A673 (cell line): ENCODE measurements around the gene FGF22. TPM values are rescaled to one million over a fixed set of nuclear protein-coding genes. Genes with fewer than 3 reads are reported as not detected.
A peak's percentile ranks its signal among the peaks of the same experiment; 100 is the strongest.
"Not testable (repeated sequence)": the region's sequence is repeated elsewhere in the genome, so short reads cannot be mapped to it uniquely, and the experiment has no call there.

Experiments used
- BruUV-seq: library from RNA; stranded (reverse); fragments of 400-500 nt; replicated peaks from 2 replicates; lab custom pipeline; 2021; lab: Mats Ljungman, UMichigan
- CTCF ChIA-PET: fragments of 300-600 bp; sonication (Branson Sonifier 250); formaldehyde crosslinking; loops from one replicate; lab custom pipeline; 2022; ENCODE audit warnings: antibody characterized with exemption; lab: Charles Lee
- POLR2A ChIA-PET: fragments of 300-600 bp; sonication (Branson Sonifier 250); formaldehyde crosslinking; loops from one replicate; lab custom pipeline; 2022; ENCODE audit warnings: antibody characterized with exemption; ENCODE audit not compliant: low non-redundant PET; lab: Charles Lee
- DNase-seq: peaks from one replicate; pipeline ENCODE4 v3.0.0-alpha.2; 2015; ENCODE audit warnings: low spot score
- H3K27ac ChIP-seq: fragments of 200-600 bp; sonication (generic); 2 replicates; pipeline ENCODE4 v1.5.1; 2016; ENCODE audit warnings: mixed run types, low read depth, mild to moderate bottlenecking, mixed read lengths, antibody characterized with exemption, low read length; ENCODE audit not compliant: poor library complexity, severe bottlenecking
- H3K27me3 ChIP-seq: fragments of 200-600 bp; sonication (generic); replicated peaks from 2 replicates; pipeline ENCODE4 v1.6.1; 2017; ENCODE audit warnings: mixed run types, low read depth, mild to moderate bottlenecking, mixed read lengths, antibody characterized with exemption, low read length; ENCODE audit not compliant: insufficient read depth, poor library complexity
- H3K36me3 ChIP-seq: fragments of 200-600 bp; sonication (generic); 2 replicates; pipeline ENCODE4 v1.6.1; 2016; ENCODE audit warnings: mixed run types, mild to moderate bottlenecking, mixed read lengths, antibody characterized with exemption, low read length; ENCODE audit not compliant: insufficient read depth, poor library complexity, severe bottlenecking
- H3K4me1 ChIP-seq: fragments of 200-600 bp; sonication (generic); 2 replicates; pipeline ENCODE4 v1.6.1; 2017; ENCODE audit warnings: mixed run types, mild to moderate bottlenecking, mixed read lengths, antibody characterized with exemption, low read length; ENCODE audit not compliant: insufficient read depth, poor library complexity, severe bottlenecking
- H3K4me3 ChIP-seq: fragments of 200-600 bp; sonication (generic); 2 replicates; pipeline ENCODE4 v1.5.1; 2016; ENCODE audit warnings: low read depth, mixed run types, mild to moderate bottlenecking, mixed read lengths, low read length; ENCODE audit not compliant: poor library complexity, severe bottlenecking
- H3K9me3 ChIP-seq: fragments of 200-600 bp; sonication (generic); 2 replicates; pipeline ENCODE4 v1.6.1; 2016; ENCODE audit warnings: mixed run types, low read depth, mild to moderate bottlenecking, mixed read lengths, antibody characterized with exemption, low read length; ENCODE audit not compliant: poor library complexity, severe bottlenecking
- CTCF ChIP-seq: fragments of 300-800, 200-600 bp; sonication (generic); conservative IDR thresholded peaks from 2 replicates; pipeline ENCODE4 v1.5.1; 2017; ENCODE audit warnings: low read depth, mild to moderate bottlenecking, antibody characterized with exemption, low read length, moderate library complexity, mixed read lengths
- EZH2 ChIP-seq: fragments of 200-600 bp; sonication (generic); IDR thresholded peaks from 2 replicates; pipeline ENCODE4 v1.6.1; 2017; ENCODE audit warnings: borderline replicate concordance, low read depth, mild to moderate bottlenecking, mixed read lengths, antibody characterized with exemption, low read length; ENCODE audit not compliant: poor library complexity, severe bottlenecking
- intact Hi-C: fragments of 100-400 bp; cut with micrococcal nuclease; formaldehyde crosslinking; loops from one replicate; pipeline ENCODE4 v1.10.0; 2022; ENCODE audit not compliant: unreplicated experiment
- total RNA-seq: library from RNA; stranded (reverse); gene quantifications from 2 replicates; pipeline ENCODE4 v1.2.3, GENCODE V29; 2021

FGF22 gene
- total RNA-seq, 1 experiment from 2014 or later, result 0.19 TPM

- Histone ChIP-seq H3K36me3 (peaks cover 48% of the 10 kb centered on the region), H3K27ac (peak overlapping the region; percentile 23), H3K9me3 (no peaks in the 10 kb centered on the region), H3K4me1 (no peaks in the 10 kb centered on the region), H3K4me3 (no peak overlapping the region), H3K27me3 (no peaks in the 10 kb centered on the region)
- peak; percentile 59 for DNase-seq
- TF ChIP-seq CTCF (no peak), EZH2 (no peak)
- intact Hi-C loops, result no loop called here
- no TSS peak for BruUV-seq
- ChIA-PET POLR2A (no interaction called here), CTCF (interaction anchor here (0.6 kb wide), 1 partner anchor 12 kb away, joined by 3 read pairs; no protein-coding TSS in a partner anchor)
These were observed 15.7 kb upstream of the FGF22 start for GRCh38 chr19:623974-624373.

GRCh38 chr19:624433-625109, 15.1 kb upstream of the FGF22 start:
- H3K27ac ChIP-seq, result peak overlapping the region; percentile 23
- no peak for TF ChIP-seq EZH2
- TF ChIP-seq CTCF, result no peak
- H3K4me1 ChIP-seq, result no peaks in the 10 kb centered on the region
- intact Hi-C loops, result loop anchor here (5.0 kb wide), 1 partner anchor 37 kb away; the partner anchor contains the start of gene HCN2
- H3K27me3 ChIP-seq, result no peaks in the 10 kb centered on the region
- no peak overlapping the region for H3K4me3 ChIP-seq
- BruUV-seq, result no TSS peak
- ChIA-PET CTCF (no interaction called here), POLR2A (no interaction called here)
- DNase-seq, result no peak
- no peaks in the 10 kb centered on the region for H3K9me3 ChIP-seq
- peaks cover 44% of the 10 kb centered on the region for H3K36me3 ChIP-seq

- no peaks in the 10 kb centered on the region for H3K4me1 ChIP-seq
- no TSS peak for BruUV-seq
- TF ChIP-seq EZH2, result no peak
- TF ChIP-seq CTCF, result no peak
- H3K27me3 ChIP-seq, result no peaks in the 10 kb centered on the region
- H3K9me3 ChIP-seq, result no peaks in the 10 kb centered on the region
- peaks cover 38% of the 10 kb centered on the region for H3K36me3 ChIP-seq
- DNase-seq, result no peak
- POLR2A ChIA-PET, result no interaction called here
- intact Hi-C loops, result loop anchor here (5.0 kb wide), 1 partner anchor 38 kb away; the partner anchor contains the start of gene HCN2
- CTCF ChIA-PET, result no interaction called here
- no peak overlapping the region for H3K4me3 ChIP-seq
- no peak overlapping the region for H3K27ac ChIP-seq
These were observed 14.4 kb upstream of the FGF22 start for GRCh38 chr19:625257-625656.

GRCh38 chr19:626566-626965, 13.1 kb upstream of the FGF22 start:
- CTCF ChIA-PET, result interaction anchor here (1.0 kb wide), 1 partner anchor 14 kb away, joined by 8 read pairs; no protein-coding TSS in a partner anchor
- POLR2A ChIA-PET, result not testable (repeated sequence)

More at GRCh38 chr19:626566-626965, 13.1 kb upstream of the FGF22 start:
- H3K36me3 ChIP-seq, result peaks cover 47% of the 10 kb centered on the region
- H3K4me3 ChIP-seq, DNase-seq, H3K27ac ChIP-seq, H3K4me1 ChIP-seq, BruUV-seq, H3K27me3 ChIP-seq, H3K9me3 ChIP-seq: not testable (repeated sequence)
- intact Hi-C loops, result loop anchor here (5.0 kb wide), 1 partner anchor 39 kb away; the partner anchor contains the start of gene HCN2
